PC-3 (cell line): ENCODE results near the gene ALX3.

Experiments
- CTCF ChIP-seq: fragments of 300-600 bp; sonication (generic); conservative IDR thresholded peaks from 2 replicates; pipeline ENCODE4 v1.5.1; 2017; ENCODE audit warnings: antibody characterized with exemption, low read depth, mild to moderate bottlenecking, low read length
- EZH2phosphoT487 ChIP-seq: fragments of 300-600 bp; sonication (generic); IDR thresholded peaks from 2 replicates; pipeline ENCODE4 v1.6.1; 2018; ENCODE audit warnings: mild to moderate bottlenecking, antibody characterized with exemption, low read length, borderline replicate concordance

DNA sequence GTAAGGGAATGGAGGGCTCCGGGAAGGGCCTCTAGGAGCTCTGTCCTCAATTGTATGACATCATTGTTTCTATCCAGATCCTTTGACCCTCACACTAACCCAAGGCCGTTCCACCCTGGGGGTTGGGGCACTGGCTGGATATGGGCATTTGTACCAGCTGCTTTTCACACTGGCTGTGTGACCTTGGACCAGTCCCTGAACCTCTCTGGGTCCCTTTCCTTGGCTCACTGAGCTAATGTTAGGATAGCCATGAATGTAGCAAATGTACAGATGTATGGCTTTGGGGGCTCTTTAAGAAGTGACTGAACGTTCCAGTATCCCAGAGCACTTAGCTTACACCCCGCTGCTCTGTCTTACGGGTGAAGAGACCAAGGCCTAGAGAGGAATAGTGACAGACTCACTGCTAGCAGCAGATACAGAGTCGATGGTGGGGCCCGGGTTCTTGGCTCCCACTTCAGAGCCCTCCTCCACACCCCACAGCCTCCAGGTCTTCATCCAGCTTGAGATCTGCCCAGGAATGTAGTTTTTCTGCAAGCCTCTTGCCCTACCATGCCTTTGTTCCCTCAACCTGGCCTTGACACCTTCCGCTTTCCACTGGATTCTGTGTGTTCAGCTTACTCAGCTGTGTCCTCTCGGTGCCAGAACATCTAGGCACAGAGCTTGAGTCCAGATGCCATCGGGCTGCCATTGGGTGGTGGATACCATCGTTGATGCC, 27.2 kb upstream of the ALX3 start:
- TF ChIP-seq CTCF = no peak
- TF ChIP-seq EZH2phosphoT487 = no peak
